Adrenal gland (tissue), 12 donors: ENCODE measurements around the gene PSMC4. TPM values are rescaled to one million over a fixed set of nuclear protein-coding genes. Genes with fewer than 3 reads are reported as not detected.

Experiments used
- DNase-seq, 7 donors: peaks; one replicate each; pipeline ENCODE4 v3.0.0-alpha.2; 2019 to 2020
- H3K27ac ChIP-seq, 5 donors: fragments of 200-600 bp; sonication (generic) in 4 of 5; 1 replicate in 3 of 5; 2 replicates in 2 of 5; pipeline versions ENCODE4 v1.5.1 to v1.8.0; 2016 to 2020; ENCODE audit warnings: mild to moderate bottlenecking in 1 of 5
- H3K27me3 ChIP-seq: fragments of 200-600 bp; 2 replicates; pipeline ENCODE4 v1.8.0; 2021
- H3K36me3 ChIP-seq, 2 donors: fragments of 200-600 bp; replicated peaks in 1 of 2; 1 replicate in 1 of 2; 2 replicates in 1 of 2; pipeline versions ENCODE4 v1.5.1 to v1.8.0; 2018 to 2022
- H3K4me1 ChIP-seq, 2 donors: fragments of 200-600 bp; replicated peaks in 1 of 2; 1 replicate in 1 of 2; 2 replicates in 1 of 2; pipeline versions ENCODE4 v1.5.1 to v1.8.0; 2018 to 2021
- H3K4me3 ChIP-seq, 4 donors: fragments of 200-600 bp; sonication (generic) in 3 of 4; one replicate each; pipeline ENCODE4 v1.5.1; 2016 to 2018
- H3K9me3 ChIP-seq, 3 donors: fragments of 200-600 bp; sonication (generic) in 1 of 3; replicated peaks in 1 of 3; 1 replicate in 2 of 3; 2 replicates in 1 of 3; pipeline versions ENCODE4 v1.5.1 to v1.8.0; 2016 to 2021
- POLR2A ChIP-seq, 2 donors: fragments of 450-650 bp; IDR thresholded peaks; one replicate each; pipeline ENCODE4 v1.6.1; 2017; ENCODE audit warnings: antibody characterized with exemption in 2 of 2, mild to moderate bottlenecking in 2 of 2, moderate library complexity in 1 of 2
- WGBS, 4 donors: extraction: QIAGEN DNeasy Blood & Tissue Kit in 2 of 4; methylation state at CpG; one replicate each; pipeline versions ENCODE4 v1.1.5 to v1.1.7; 2013 to 2017; 5-methylcytosine and 5-hydroxymethylcytosine counted together
- intact Hi-C, 2 donors: fragments of 100-400 bp; cut with DNase I; formaldehyde crosslinking; loops; one replicate each; pipeline versions ENCODE4 v1.14.1 to v1.15.0; 2022 to 2023
- polyA plus RNA-seq, 3 donors: library from polyadenylated mRNA; stranded (reverse); fragments of 200-250 nt in 2 of 3; fragments of 350-450 nt in 1 of 3; fragmentation: Illumina TruSeq in 1 of 3; extraction: RNeasy Lipid Tissue Mini Kit (QIAGEN cat#74804) in 1 of 3; gene quantifications; one replicate each; pipeline ENCODE4 v1.2.3, GENCODE V29; 2013 to 2014
- total RNA-seq, 9 donors: library from RNA; depleted of rRNA in 4 of 9; stranded (reverse); fragments of >200 nt in 4 of 9; fragments of 120-200 nt in 1 of 9; fragmentation: NEBNext Ultra II Directional in 1 of 9; extraction: Animal tissue kit (Norgen Biotek cat#: 25700) in 1 of 9; gene quantifications; one replicate each; pipeline versions ENCODE4 v1.1.0 to v1.2.4, GENCODE V29; 2013 to 2023
- TF ChIP-seq, protein P1 (sequence below), 6 experiments: fragments of 450-650 bp in 4 of 6; fragments of 200-600 bp in 2 of 6; sonication (generic) in 1 of 6; IDR thresholded peaks; 1 replicate in 5 of 6; 2 replicates in 1 of 6; pipeline versions ENCODE4 v1.5.1 to v1.8.0; 2016 to 2021; ENCODE audit warnings: antibody characterized with exemption in 6 of 6, mild to moderate bottlenecking in 2 of 6, moderate library complexity in 1 of 6
- donor health status: healthy with polysubstance abuse.
- donor health status: Bipolar disorder and iron deficiency.
- donor health status: DM: yes; HTN: yes; CAD: no.
- donor health status: DM: no; HTN: no; CAD: no.
- donor health status: DM: no; HTN: no; CAD: no.
- donor health status: DM: yes; HTN: yes; CAD: no.

The PSMC4 gene
- total and polyA plus RNA-seq, 12 donors = 56.3 to 191 (median 109) TPM

DNA sequence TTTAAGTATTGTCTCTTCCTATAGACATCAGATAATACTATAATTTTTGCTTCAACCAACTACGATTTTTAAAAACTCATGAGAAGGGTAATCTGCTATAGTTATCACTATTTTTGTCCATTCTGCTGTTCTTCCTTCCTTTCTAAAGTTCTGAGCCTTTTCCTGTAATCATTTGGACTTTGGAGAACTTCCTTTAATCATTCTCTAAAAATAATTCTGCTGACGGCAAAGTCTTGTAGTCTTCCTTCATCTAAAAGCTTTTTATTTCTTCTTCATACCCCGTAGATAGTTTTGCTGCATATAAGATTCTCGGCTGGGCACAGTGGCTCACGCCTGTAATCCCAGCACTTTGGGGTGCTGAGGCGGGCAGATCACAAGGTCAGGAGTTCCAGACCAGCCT lies 31.4 kb upstream of the PSMC4 start:
- intact Hi-C loops = no loop called here
- WGBS, 4 donors = 67 to 80% (median 70%) methylated on average over 6 of the region's 6 CpGs
- no peaks in the 10 kb centered on the region for H3K4me1 ChIP-seq

GRCh38 chr19:39940221-39940833 lies 30.6 kb upstream of the PSMC4 start:
- no peak overlapping the region for H3K27ac ChIP-seq
- no peaks in the 10 kb centered on the region for H3K27me3 ChIP-seq
- WGBS, 4 donors = 31 to 64% (median 54%) methylated on average over 1 of the region's 1 CpG
- H3K4me1 ChIP-seq = no peaks in the 10 kb centered on the region
- intact Hi-C loops = no loop called here
- H3K4me3 ChIP-seq = no peak overlapping the region
- H3K36me3 ChIP-seq = no peaks in the 10 kb centered on the region
- no peak for DNase-seq
- TF ChIP-seq, protein P1, sequence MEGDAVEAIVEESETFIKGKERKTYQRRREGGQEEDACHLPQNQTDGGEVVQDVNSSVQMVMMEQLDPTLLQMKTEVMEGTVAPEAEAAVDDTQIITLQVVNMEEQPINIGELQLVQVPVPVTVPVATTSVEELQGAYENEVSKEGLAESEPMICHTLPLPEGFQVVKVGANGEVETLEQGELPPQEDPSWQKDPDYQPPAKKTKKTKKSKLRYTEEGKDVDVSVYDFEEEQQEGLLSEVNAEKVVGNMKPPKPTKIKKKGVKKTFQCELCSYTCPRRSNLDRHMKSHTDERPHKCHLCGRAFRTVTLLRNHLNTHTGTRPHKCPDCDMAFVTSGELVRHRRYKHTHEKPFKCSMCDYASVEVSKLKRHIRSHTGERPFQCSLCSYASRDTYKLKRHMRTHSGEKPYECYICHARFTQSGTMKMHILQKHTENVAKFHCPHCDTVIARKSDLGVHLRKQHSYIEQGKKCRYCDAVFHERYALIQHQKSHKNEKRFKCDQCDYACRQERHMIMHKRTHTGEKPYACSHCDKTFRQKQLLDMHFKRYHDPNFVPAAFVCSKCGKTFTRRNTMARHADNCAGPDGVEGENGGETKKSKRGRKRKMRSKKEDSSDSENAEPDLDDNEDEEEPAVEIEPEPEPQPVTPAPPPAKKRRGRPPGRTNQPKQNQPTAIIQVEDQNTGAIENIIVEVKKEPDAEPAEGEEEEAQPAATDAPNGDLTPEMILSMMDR (IDR thresholded peaks at IDR 0.05) = no peak
- no peak for TF ChIP-seq POLR2A (IDR thresholded peaks at IDR 0.05)
- peaks cover 0 to 8% (median 0%) of the 10 kb centered on the region in 3 donors for H3K9me3 ChIP-seq

More for the DNA sequence above, 31.4 kb upstream of the PSMC4 start:
- DNase-seq = no peak
- Histone ChIP-seq H3K4me3 (no peak overlapping the region), H3K9me3 (peaks cover 0 to 8% (median 0%) of the 10 kb centered on the region in 3 donors), H3K27ac (peak overlapping the region in 1 of 5 donors; percentile 29), H3K36me3 (no peaks in the 10 kb centered on the region), H3K27me3 (no peaks in the 10 kb centered on the region)
- TF ChIP-seq, protein P1 (IDR thresholded peaks at IDR 0.05) = no peak
- no peak for TF ChIP-seq POLR2A (IDR thresholded peaks at IDR 0.05)

DNA sequence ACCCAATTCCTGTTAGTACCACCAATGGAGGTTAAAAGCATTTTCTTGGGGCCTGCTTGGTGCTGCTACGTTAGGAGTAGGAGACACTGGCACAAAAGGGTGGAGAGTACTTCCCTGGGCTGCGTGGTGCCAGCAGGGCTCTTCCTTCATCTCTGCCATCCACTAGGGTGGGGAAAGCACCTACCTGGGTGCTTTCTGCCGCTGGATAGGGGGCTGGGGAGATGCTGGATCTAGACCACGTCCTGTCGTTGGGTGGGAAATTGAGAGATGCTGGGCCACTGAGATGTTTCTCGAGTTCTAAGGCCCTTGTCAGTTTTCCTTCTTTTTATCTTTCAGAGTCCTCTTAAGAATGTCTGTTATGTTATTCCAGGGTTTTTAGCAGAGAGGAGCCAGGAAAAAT lies 29.8 kb upstream of the PSMC4 start:
- TF ChIP-seq, protein P1 (IDR thresholded peaks at IDR 0.05) = no peak
- no peak for TF ChIP-seq POLR2A (IDR thresholded peaks at IDR 0.05)
- 40 to 50% (median 41%) methylated on average over 3 to 6 of the region's 6 CpGs for WGBS, 4 donors
- Histone ChIP-seq H3K4me3 (no peak overlapping the region), H3K36me3 (no peaks in the 10 kb centered on the region), H3K27me3 (no peaks in the 10 kb centered on the region), H3K27ac (peak overlapping the region in 1 of 5 donors; percentile 32), H3K4me1 (no peaks in the 10 kb centered on the region), H3K9me3 (peaks cover 0 to 8% (median 0%) of the 10 kb centered on the region in 3 donors)
- no peak for DNase-seq
- intact Hi-C loops = no loop called here

DNA sequence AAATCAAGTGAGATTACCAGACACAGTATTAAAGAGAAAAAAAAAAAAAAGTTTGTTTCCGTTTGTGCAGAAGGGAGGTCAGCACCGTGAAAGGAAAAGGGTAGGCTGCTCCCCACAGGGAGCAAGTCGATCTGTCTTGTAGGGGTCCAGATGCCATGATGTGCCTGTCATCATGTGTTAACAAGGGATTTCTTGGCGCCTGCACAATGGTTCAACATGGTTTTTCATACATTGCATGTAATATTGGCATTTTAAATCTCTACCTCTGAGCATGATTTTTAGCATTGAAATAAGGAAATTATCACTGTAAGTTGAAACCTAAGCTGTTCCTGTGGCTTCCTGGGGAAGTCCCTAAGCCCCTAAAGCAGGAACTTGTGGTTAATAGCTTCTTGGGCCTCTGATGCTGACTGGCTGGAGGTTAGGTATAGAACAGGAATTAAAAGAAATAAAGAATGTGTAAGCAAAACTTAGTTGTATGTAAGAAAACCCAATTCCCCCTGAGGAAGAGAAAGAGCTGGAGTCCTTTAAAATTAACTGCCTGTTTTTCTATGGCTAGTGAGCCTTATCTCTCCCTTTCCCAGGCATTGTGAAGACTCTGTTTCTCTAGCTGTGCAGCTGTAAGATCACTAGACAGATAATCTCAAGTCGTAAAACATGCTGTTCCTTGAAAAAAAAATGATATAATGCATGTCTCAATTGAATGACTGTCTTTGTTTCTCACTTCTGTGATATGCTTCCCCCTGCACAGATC lies 29.2 kb upstream of the PSMC4 start:
- Histone ChIP-seq H3K27me3 (no peaks in the 10 kb centered on the region), H3K9me3 (peaks cover 0 to 8% (median 0%) of the 10 kb centered on the region in 3 donors), H3K4me1 (no peaks in the 10 kb centered on the region), H3K4me3 (no peak overlapping the region), H3K36me3 (no peaks in the 10 kb centered on the region), H3K27ac (peak overlapping the region in 1 of 5 donors; percentile 49)
- peak in 2 of 7 donors; percentile 30 to 40 for DNase-seq
- intact Hi-C loops = no loop called here
- WGBS, 4 donors = 12 to 17% (median 13%) methylated on average over 5 of the region's 5 CpGs
- TF ChIP-seq, protein P1 (IDR thresholded peaks at IDR 0.05) = no peak
- TF ChIP-seq POLR2A (IDR thresholded peaks at IDR 0.05) = no peak
